Kidney epithelial cell (primary cell): Measurements from ENCODE around the gene MATCAP1. TPM values are rescaled to one million over a fixed set of nuclear protein-coding genes. Genes with fewer than 3 reads are reported as not detected.
A peak's percentile ranks its signal among the peaks of the same experiment; 100 is the strongest.

Source experiments
- DNase-seq: peaks from one replicate; pipeline ENCODE4 v3.0.0-alpha.2; 2010; ENCODE audit warnings: low read depth
- H3K27me3 ChIP-seq: 2 replicates; pipeline ENCODE4 v1.6.0; 2011; ENCODE audit warnings: low read length; ENCODE audit not compliant: control insufficient read depth, insufficient read depth
- H3K36me3 ChIP-seq: 2 replicates; pipeline ENCODE4 v1.5.1; 2011; ENCODE audit warnings: low read length; ENCODE audit not compliant: control insufficient read depth, insufficient read depth
- H3K4me3 ChIP-seq: 2 replicates; pipeline ENCODE4 v1.5.1; 2011; ENCODE audit warnings: low read depth, mild to moderate bottlenecking, control low read depth, low read length
- total RNA-seq: library from RNA; depleted of rRNA; stranded (reverse); fragments of >200 nt; gene quantifications from 2 replicates; pipeline ENCODE4 v1.2.3, GENCODE V29; 2015
- TF ChIP-seq, protein P1 (sequence below): IDR thresholded peaks from 2 replicates; pipeline ENCODE4 v1.5.1; 2011; ENCODE audit warnings: mild to moderate bottlenecking, moderate library complexity, low read length, control low read depth, inconsistent platforms; ENCODE audit not compliant: insufficient read depth, poor library complexity, severe bottlenecking

Gene MATCAP1
- total RNA-seq, 1 donor from 2014 or later = 10.8 TPM

DNA sequence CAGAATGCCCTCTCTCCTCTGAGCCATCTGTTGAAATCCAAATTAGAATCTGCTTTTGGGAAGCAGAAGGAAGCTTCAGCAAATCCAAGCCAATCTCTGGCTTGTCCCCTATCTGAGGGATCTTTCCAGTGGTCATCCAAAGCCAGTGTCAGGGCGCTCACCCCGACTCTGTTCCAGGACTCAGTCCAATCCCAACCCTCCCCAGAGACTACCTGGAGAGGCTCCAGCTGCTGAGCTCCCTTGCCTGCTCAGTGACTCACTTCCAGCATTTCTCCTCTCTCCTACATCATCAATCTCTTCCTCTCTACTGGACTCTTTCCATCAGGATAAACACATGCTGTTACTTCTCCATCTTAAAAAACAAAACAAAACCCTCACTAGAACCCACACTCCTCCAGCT, 2.4 kb downstream of the MATCAP1 start:
- Histone ChIP-seq H3K36me3 (no peaks in the 10 kb centered on the region), H3K27me3 (peaks cover 6% of the 10 kb centered on the region), H3K4me3 (no peak overlapping the region)
- DNase-seq = no peak
- TF ChIP-seq, protein P1, sequence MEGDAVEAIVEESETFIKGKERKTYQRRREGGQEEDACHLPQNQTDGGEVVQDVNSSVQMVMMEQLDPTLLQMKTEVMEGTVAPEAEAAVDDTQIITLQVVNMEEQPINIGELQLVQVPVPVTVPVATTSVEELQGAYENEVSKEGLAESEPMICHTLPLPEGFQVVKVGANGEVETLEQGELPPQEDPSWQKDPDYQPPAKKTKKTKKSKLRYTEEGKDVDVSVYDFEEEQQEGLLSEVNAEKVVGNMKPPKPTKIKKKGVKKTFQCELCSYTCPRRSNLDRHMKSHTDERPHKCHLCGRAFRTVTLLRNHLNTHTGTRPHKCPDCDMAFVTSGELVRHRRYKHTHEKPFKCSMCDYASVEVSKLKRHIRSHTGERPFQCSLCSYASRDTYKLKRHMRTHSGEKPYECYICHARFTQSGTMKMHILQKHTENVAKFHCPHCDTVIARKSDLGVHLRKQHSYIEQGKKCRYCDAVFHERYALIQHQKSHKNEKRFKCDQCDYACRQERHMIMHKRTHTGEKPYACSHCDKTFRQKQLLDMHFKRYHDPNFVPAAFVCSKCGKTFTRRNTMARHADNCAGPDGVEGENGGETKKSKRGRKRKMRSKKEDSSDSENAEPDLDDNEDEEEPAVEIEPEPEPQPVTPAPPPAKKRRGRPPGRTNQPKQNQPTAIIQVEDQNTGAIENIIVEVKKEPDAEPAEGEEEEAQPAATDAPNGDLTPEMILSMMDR = no peak

DNA sequence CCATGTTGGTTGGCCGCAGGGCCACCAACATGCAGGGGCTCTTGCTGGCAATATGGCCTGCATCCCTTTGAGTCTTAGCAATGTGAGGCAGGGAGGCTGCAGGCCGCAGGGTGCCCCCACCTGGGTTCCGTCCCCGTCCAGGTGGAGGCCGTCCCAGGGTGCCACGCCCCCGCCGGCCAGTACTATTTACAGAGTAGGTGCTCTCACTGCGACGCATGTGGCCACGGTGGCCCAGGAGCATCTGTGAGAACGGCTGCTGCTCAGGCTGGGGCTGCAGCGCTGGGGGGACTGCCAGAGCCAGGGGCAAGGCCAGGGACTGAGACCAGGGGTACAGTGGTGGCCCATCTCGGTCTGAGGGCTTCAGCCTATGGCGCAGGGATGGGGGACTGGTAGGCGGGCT, 3.6 kb downstream of the MATCAP1 start:
- Histone ChIP-seq H3K27me3 (peaks cover 6% of the 10 kb centered on the region), H3K36me3 (no peaks in the 10 kb centered on the region), H3K4me3 (no peak overlapping the region)
- TF ChIP-seq, protein P1 = no peak
- no peak for DNase-seq

DNA sequence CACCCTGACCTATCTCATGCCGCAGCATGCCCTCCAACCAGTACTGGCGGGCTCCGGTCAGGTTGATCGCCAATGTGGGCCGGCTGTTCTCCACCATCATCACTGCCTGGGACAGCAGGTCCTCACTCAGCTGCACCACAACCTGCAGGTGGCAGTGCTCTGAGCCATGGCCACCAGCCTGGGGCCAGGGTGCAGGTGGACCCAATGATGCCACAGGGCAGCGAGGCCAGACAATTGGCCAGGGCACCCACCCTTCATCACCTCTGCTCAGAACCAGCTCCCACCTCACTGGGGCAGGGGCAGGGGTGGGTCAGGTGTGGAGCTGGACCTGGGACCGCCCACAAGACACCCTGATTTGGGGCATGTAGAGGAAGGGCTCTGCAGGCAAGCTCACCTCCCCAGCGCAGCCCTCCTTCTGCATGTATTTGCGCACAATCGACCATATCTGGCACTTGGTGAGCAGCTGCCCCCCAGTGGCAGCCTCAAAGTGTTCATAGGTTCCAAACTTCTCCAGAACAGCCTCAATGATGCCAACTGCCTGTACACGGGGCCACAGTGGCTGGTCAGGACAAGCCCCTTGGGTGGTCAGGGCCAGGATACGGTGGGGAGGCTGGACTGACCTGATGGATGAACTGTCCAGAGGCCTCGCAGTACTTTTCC, 4.2 kb downstream of the MATCAP1 start:
- TF ChIP-seq, protein P1 = no peak
- DNase-seq = no peak
- no peaks in the 10 kb centered on the region for H3K27me3 ChIP-seq

DNA sequence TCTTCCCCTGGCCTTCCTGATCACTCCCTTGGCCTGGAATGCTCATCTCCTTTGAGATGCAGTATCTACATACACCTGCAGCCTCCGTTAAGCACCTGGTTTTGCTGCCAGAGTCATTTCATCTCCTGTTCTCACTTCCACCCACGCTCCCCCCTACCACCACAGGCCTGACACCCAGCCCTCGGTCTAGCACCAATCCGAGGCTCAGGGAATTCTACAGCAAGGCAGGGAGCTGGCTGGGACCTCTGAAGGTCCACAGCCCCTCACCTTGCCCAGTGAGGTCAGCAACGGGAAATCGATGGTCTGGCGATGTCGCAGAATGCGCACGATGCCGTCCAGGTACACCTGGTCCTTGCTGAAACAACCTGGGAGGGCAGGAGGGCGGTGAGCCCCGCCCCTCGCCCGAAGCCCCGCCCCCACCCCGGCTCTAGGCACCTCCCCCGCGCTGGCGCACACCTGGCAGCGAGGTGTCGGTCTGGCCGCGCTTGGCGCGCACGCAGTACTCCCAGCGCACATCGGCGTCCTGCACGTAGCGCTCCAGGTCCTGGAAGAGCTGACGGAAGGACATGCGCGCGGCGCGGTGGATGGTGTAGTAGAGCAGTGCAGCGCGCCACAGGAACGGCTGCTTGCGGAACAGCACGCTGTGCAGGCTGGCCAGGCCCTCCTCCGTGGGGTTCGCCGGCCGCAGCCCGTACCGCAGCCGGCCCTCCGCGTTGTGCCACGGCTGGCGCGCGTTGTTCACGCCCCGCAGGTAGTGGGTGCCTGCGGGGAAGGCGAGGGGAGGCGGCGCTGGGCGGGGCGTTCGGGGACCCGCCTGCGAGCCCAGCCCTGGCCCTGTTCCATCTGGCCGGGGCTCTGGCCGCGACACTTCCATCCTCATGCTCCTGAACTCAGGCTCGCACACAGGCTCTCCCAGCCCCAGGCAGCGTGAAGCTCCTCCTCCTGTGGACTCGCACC, 5.7 kb downstream of the MATCAP1 start:
- H3K27me3 ChIP-seq = no peaks in the 10 kb centered on the region
- DNase-seq = no peak
- TF ChIP-seq, protein P1 = no peak
- H3K4me3 ChIP-seq = peak overlapping the region; percentile 24
- H3K36me3 ChIP-seq = no peaks in the 10 kb centered on the region

More for the DNA sequence above, 4.2 kb downstream of the MATCAP1 start:
- Histone ChIP-seq H3K36me3 (no peaks in the 10 kb centered on the region), H3K4me3 (no peak overlapping the region)

DNA sequence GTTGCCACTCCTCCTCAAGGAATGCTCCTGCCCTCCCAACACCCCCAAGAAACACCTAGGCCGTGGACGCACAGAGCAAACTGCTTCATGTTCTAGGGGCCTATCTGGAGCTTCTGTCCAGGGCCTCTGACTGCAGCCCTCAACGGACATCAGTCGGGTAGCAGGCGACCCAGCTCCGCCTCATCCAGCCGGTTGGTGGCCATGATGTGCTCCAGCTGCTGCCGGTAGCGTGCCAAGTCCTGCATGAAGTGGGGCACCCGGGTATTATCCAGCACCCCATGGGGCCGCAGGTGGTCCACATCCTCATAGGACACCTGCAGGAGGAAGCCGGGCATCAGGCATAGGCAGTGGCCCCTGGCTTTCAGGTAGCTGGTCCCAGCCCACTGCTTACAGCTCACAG, 7.1 kb downstream of the MATCAP1 start:
- Histone ChIP-seq H3K4me3 (no peak overlapping the region), H3K27me3 (no peaks in the 10 kb centered on the region), H3K36me3 (no peaks in the 10 kb centered on the region)
- DNase-seq = no peak
- TF ChIP-seq, protein P1 = no peak
